Urothelium cell line (cell line): Measurements from ENCODE around the gene DNTT.

ENCODE experiments used
- DNase-seq: peaks from one replicate; pipeline ENCODE4 v3.0.0; 2011; ENCODE audit warnings: low spot score, mixed read lengths
- FAIRE-seq: peaks from 2 replicates; lab custom pipeline; 2011; peaks lifted over from hg19 to GRCh38; lab: Jason Lieb, UNC

Gene DNTT

GRCh38 chr10:96339956-96340904, 36.0 kb downstream of the DNTT start:
- FAIRE-seq, result no peak
- DNase-seq, result peak; percentile 64

- FAIRE-seq (no peak), DNase-seq (no peak)
Measured at GRCh38 chr10:96341219-96342182, 37.3 kb downstream of the DNTT start.

DNA sequence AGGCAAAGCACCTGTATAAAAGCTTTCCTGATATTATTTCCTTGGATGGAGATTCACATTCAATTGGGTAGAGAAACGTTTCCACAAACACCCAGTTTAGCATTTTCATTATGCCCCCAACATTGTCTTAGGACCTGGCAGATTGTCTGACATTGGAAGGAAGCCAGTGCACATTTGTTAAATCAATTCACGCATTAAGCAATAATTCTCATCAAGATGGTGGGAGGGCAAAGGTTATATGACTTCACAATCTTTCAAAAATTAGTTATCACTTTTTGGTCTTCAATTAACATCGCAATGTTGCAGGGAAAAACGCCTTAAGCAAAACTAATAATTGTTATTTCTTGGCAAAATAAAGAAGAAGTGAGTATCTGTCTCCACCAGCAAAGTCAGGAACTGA, 38.2 kb downstream of the DNTT start:
- DNase-seq (no peak), FAIRE-seq (no peak)

DNA sequence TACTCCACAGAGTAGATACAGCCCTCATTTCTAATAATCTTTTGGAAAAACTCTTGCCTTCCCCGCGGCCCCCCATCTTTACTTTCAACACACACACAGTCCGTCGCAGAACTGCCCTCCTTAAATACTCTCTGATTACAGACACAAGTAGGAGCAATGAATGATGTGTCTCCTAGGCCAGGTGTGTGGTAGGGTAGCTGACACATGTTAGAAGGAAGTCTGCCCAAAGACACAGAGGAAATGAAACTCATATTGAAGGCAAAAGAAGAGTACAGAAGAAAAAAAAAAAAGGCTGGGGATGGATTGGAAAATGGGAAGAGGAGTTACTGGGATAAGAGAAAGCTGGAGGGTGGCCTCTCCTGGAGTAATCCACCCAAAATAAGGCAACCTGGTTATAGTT, 39.9 kb downstream of the DNTT start:
- no peak for FAIRE-seq
- no peak for DNase-seq

DNA sequence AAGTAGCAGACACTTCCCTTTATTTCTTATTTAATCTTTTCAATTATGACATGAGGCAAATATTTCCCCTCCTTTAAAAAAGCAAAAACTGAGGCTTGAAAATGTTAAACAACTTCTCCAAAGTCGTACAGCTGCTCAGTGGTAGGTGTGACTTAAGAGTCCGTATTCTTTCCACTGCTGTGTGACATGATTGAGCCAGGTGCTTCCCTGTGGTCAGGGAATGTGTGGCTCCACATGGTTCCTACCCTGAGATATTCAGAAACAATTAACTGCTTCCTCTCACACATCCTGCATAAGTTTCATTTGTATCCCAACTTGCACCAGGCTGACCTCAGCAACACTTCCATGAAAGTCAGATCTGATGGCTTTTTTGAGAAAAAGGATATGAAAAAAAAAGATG, 41.0 kb downstream of the DNTT start:
- FAIRE-seq (no peak), DNase-seq (no peak)

DNA sequence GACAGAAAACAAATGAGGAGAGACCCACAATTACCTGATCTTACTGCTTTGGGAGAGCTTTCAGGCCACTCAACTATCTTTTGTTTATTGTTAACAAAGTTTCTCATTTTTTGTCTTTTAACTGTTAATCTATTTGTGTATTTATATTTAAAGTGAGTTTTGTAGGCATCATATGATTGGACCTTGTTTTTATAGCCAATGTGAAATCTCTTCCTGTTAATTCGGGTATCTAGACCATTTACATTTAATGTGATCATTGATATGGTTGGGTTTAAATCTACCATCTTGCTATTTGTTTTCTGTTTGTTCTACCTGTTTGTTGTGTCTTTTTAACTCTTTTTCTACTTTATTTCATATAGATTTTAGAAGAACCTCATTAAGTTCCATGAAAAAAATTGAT, 42.1 kb downstream of the DNTT start:
- DNase-seq, result no peak
- FAIRE-seq, result no peak

GRCh38 chr10:96352027-96352426, 47.8 kb downstream of the DNTT start:
- no peak for FAIRE-seq

GRCh38 chr10:96352582-96352981, 48.3 kb downstream of the DNTT start:
- FAIRE-seq, result no peak
- DNase-seq, result no peak

More at GRCh38 chr10:96352027-96352426, 47.8 kb downstream of the DNTT start:
- DNase-seq, result no peak

GRCh38 chr10:96357038-96357620, 52.9 kb downstream of the DNTT start:
- FAIRE-seq, result no peak

GRCh38 chr10:96358851-96359540, 54.8 kb downstream of the DNTT start, which contains the start of gene OPALIN:
TSS of gene OPALIN (minus strand) at chr10:96359002. CDS start at chr10:96358896, 106 bp downstream.
- DNase-seq (no peak), FAIRE-seq (no peak)

More at GRCh38 chr10:96357038-96357620, 52.9 kb downstream of the DNTT start:
- DNase-seq, result no peak

- FAIRE-seq (no peak), DNase-seq (no peak)
Measured at GRCh38 chr10:96359616-96360015, 55.4 kb downstream of the DNTT start.

- no peak for FAIRE-seq
- DNase-seq, result no peak
Measured at GRCh38 chr10:96360331-96360730, 56.1 kb downstream of the DNTT start.

DNA sequence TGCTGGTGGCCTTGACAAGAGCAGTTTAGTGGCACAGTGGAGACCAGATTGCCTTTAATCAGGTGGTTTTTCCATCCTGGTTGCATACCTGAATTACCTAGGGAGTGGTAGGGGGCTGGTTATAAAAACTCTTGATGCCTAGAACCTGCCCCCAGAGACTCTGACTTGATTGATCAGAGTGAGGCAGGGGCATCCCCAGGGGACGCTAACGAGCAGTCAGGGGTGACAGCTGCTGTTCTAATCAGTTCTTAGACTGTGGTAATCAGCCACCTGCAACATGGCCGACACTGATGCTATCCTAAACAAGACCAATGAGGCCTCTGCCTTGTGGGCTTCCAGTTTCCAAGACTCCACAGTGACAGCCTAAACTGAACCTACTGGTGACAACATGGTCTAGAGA, 56.5 kb downstream of the DNTT start:
- FAIRE-seq (no peak), DNase-seq (no peak)

- DNase-seq (no peak), FAIRE-seq (no peak)
Measured at GRCh38 chr10:96365571-96365970, 61.3 kb downstream of the DNTT start.

DNA sequence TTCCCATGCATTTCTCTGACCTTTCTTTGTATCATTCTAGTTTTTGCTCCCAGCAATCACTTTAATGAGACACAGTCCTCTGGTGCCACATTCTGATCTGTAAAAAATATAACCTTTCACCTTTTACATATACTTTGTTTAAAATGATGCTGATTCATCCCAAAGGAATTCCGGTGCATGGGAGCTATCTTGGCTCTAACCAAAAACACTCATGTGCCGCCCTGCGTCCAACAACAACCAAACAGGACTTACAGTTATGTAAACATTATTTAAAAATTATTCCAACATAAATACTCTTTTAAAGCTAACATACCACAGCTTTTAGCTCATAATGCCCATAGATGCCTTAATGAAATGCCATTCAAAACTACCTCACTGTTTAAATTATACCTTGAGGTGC, 62.3 kb downstream of the DNTT start:
- DNase-seq (no peak), FAIRE-seq (no peak)

DNA sequence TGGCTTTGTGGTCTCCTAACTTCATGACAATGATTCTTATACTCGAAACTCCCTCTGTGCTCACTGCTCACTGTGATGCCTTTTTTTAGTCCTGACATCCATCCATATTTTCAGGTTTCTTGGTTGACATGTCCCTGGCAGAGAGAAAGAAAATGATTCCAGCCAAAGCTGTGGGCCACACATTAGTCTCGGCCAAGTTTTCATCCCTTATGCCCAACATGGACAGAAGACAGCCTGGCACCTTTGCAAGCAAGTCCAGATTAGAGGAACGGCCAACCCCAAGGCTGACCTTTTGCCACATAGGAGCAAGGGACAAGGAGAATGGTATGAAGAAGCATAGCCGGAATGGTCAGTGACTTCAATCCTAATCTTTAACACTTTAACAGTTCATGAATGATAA, 63.2 kb downstream of the DNTT start:
- no peak for FAIRE-seq
- DNase-seq, result no peak

- DNase-seq (no peak), FAIRE-seq (no peak)
Measured at GRCh38 chr10:96368971-96369370, 64.7 kb downstream of the DNTT start.

DNA sequence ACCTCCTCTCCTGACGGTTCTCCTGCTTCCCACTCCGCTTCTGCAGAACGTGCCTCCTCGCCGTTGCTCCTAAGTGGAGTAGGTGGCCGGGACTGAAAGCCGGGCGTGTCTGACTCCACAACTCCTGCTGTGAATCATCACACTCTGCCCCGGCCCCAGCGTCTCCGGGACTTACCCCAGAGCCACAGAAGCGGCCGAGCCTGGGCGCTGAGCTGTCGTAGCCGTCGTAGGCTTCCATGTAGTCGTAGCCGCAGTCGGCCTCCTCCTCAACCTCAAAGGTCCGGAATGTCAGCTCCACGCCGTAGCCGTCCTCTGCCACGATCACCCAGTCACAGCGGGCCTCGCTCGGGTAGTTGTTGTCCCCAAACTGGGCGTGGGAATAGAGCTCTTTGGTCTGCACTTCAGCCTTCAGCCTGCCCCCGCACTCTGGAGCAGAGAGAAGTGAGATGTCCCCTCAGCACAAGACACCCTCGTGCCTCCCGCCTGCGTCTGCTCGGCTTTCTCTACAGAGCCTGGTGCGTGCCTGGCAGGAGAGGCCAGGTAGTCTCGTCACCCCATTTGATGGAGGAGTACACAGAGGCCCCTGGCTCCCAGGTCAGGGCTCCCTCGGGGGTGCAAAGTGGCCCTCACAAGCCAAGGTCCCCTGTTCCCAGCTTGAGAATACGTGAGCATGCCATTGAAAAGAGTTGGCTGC, 65.8 kb downstream of the DNTT start:
- FAIRE-seq, result no peak
- DNase-seq, result peak; percentile 80

GRCh38 chr10:96370584-96371157, 66.4 kb downstream of the DNTT start:
- FAIRE-seq, result no peak
- peak; percentile 74 for DNase-seq
